Skeletal muscle satellite cell (primary cell): Measurements from ENCODE around the gene SMG5.
"Not testable (repeated sequence)": the region's sequence is repeated elsewhere in the genome, so short reads cannot be mapped to it uniquely, and the experiment has no call there.

Experiments
- H3K27me3 ChIP-seq: 2 replicates; pipeline ENCODE4 v1.7.0; 2013; ENCODE audit warnings: low read length; ENCODE audit not compliant: control insufficient read depth, insufficient read depth
- H3K36me3 ChIP-seq: 2 replicates; pipeline ENCODE4 v1.7.0; 2013; ENCODE audit warnings: mild to moderate bottlenecking, control low read depth, low read length; ENCODE audit not compliant: insufficient read depth
- H3K4me1 ChIP-seq: 2 replicates; pipeline ENCODE4 v1.7.0; 2013; ENCODE audit warnings: low read length; ENCODE audit not compliant: control insufficient read depth, insufficient read depth
- H3K4me2 ChIP-seq: 2 replicates; pipeline ENCODE4 v1.7.0; 2013; ENCODE audit warnings: mild to moderate bottlenecking, low read length
- H3K4me3 ChIP-seq: 2 replicates; pipeline ENCODE4 v1.7.0; 2013; ENCODE audit warnings: low read length
- H3K9ac ChIP-seq: 2 replicates; pipeline ENCODE4 v1.7.0; 2013; ENCODE audit warnings: mild to moderate bottlenecking, low read depth, low read length, moderate library complexity
- H3K9me3 ChIP-seq: replicated peaks from 2 replicates; pipeline ENCODE4 v1.7.0; 2013; ENCODE audit warnings: mild to moderate bottlenecking, control low read depth, low read length

SMG5 gene

GRCh38 chr1:156225677-156226014, 57.0 kb downstream of the SMG5 start:
- Histone ChIP-seq H3K4me3 (no peak overlapping the region), H3K36me3 (peaks cover 21% of the 10 kb centered on the region), H3K9ac (no peak overlapping the region), H3K9me3 (no peaks in the 10 kb centered on the region), H3K4me2 (no peak overlapping the region), H3K4me1 (peaks cover 8% of the 10 kb centered on the region), H3K27me3 (no peaks in the 10 kb centered on the region)

- H3K4me1 ChIP-seq, result peaks cover 15% of the 10 kb centered on the region
- H3K36me3 ChIP-seq, result peaks cover 17% of the 10 kb centered on the region
- H3K4me2 ChIP-seq, result no peak overlapping the region
- no peaks in the 10 kb centered on the region for H3K27me3 ChIP-seq
- H3K4me3 ChIP-seq, result no peak overlapping the region
- H3K9ac ChIP-seq, result no peak overlapping the region
- no peaks in the 10 kb centered on the region for H3K9me3 ChIP-seq
Observed at GRCh38 chr1:156221986-156222692, 60.5 kb downstream of the SMG5 start.

- no peak overlapping the region for H3K4me3 ChIP-seq
- H3K27me3 ChIP-seq, result no peaks in the 10 kb centered on the region
- no peak overlapping the region for H3K9ac ChIP-seq
- H3K9me3 ChIP-seq, result no peaks in the 10 kb centered on the region
- H3K4me2 ChIP-seq, result no peak overlapping the region
- peaks cover 15% of the 10 kb centered on the region for H3K4me1 ChIP-seq
- H3K36me3 ChIP-seq, result peaks cover 17% of the 10 kb centered on the region
Observed at GRCh38 chr1:156220226-156220625, 62.4 kb downstream of the SMG5 start.

- H3K27me3 ChIP-seq, result no peaks in the 10 kb centered on the region
- no peak overlapping the region for H3K4me3 ChIP-seq
- peaks cover 19% of the 10 kb centered on the region for H3K4me1 ChIP-seq
- H3K4me2 ChIP-seq, result no peak overlapping the region
- H3K36me3 ChIP-seq, result peaks cover 12% of the 10 kb centered on the region
- H3K9ac ChIP-seq, result no peak overlapping the region
- no peaks in the 10 kb centered on the region for H3K9me3 ChIP-seq
Observed at GRCh38 chr1:156217871-156218270, 64.8 kb downstream of the SMG5 start.

GRCh38 chr1:156216361-156217086, 66.1 kb downstream of the SMG5 start:
- not testable (repeated sequence) for H3K27me3 ChIP-seq, H3K9ac ChIP-seq, H3K36me3 ChIP-seq, H3K9me3 ChIP-seq, H3K4me2 ChIP-seq, H3K4me3 ChIP-seq
- H3K4me1 ChIP-seq, result peaks cover 18% of the 10 kb centered on the region

- Histone ChIP-seq H3K4me3 (peak overlapping the region; percentile 87), H3K27me3 (no peaks in the 10 kb centered on the region), H3K9ac (peak overlapping the region; percentile 94), H3K4me1 (peaks cover 18% of the 10 kb centered on the region), H3K9me3 (no peaks in the 10 kb centered on the region), H3K36me3 (peaks cover 20% of the 10 kb centered on the region), H3K4me2 (peak overlapping the region; percentile 99)
Observed at GRCh38 chr1:156214024-156214748, 68.4 kb downstream of the SMG5 start.

- H3K9ac ChIP-seq, result peak overlapping the region; percentile 94
- no peaks in the 10 kb centered on the region for H3K9me3 ChIP-seq
- peaks cover 20% of the 10 kb centered on the region for H3K36me3 ChIP-seq
- peaks cover 18% of the 10 kb centered on the region for H3K4me1 ChIP-seq
- peak overlapping the region; percentile 99 for H3K4me2 ChIP-seq
- peak overlapping the region; percentile 87 for H3K4me3 ChIP-seq
- H3K27me3 ChIP-seq, result no peaks in the 10 kb centered on the region
Observed at GRCh38 chr1:156213644-156213966, 69.0 kb downstream of the SMG5 start.

GRCh38 chr1:156212833-156213643, 69.6 kb downstream of the SMG5 start, which contains the start of gene PMF1:
TSS of gene PMF1 (plus strand) at chr1:156213007. CDS start at chr1:156213016, 9 bp downstream.
- H3K9ac ChIP-seq, result peak within 1 kb of the TSS; percentile 94
- H3K4me2 ChIP-seq, result peak within 1 kb of the TSS; percentile 99
- H3K9me3 ChIP-seq, result no peaks in the 10 kb centered on the region
- peak within 1 kb of the TSS; percentile 87 for H3K4me3 ChIP-seq
- peaks cover 16% of the 10 kb centered on the region for H3K4me1 ChIP-seq
- H3K36me3 ChIP-seq, result peaks cover 23% of the 10 kb centered on the region
- no peaks in the 10 kb centered on the region for H3K27me3 ChIP-seq

- peak overlapping the region; percentile 94 for H3K9ac ChIP-seq
- H3K4me2 ChIP-seq, result peak overlapping the region; percentile 99
- H3K36me3 ChIP-seq, result peaks cover 28% of the 10 kb centered on the region
- H3K27me3 ChIP-seq, result no peaks in the 10 kb centered on the region
- peak overlapping the region; percentile 87 for H3K4me3 ChIP-seq
- peaks cover 11% of the 10 kb centered on the region for H3K4me1 ChIP-seq
- H3K9me3 ChIP-seq, result no peaks in the 10 kb centered on the region
Observed at GRCh38 chr1:156212130-156212529, 70.5 kb downstream of the SMG5 start.

- H3K4me3 ChIP-seq, result no peak overlapping the region
- no peak overlapping the region for H3K9ac ChIP-seq
- H3K4me1 ChIP-seq, result peaks cover 11% of the 10 kb centered on the region
- H3K27me3 ChIP-seq, result no peaks in the 10 kb centered on the region
- H3K4me2 ChIP-seq, result no peak overlapping the region
- peaks cover 28% of the 10 kb centered on the region for H3K36me3 ChIP-seq
- no peaks in the 10 kb centered on the region for H3K9me3 ChIP-seq
Observed at GRCh38 chr1:156211243-156211642, 71.4 kb downstream of the SMG5 start.

- Histone ChIP-seq H3K4me3 (no peak overlapping the region), H3K4me1 (peaks cover 6% of the 10 kb centered on the region), H3K9me3 (no peaks in the 10 kb centered on the region), H3K4me2 (no peak overlapping the region), H3K36me3 (peaks cover 24% of the 10 kb centered on the region), H3K27me3 (no peaks in the 10 kb centered on the region), H3K9ac (no peak overlapping the region)
Observed at GRCh38 chr1:156204686-156205085, 77.9 kb downstream of the SMG5 start.
